Keratinocyte (primary cell): ENCODE measurements around the gene XAGE1B.

Experiments
- CTCF ChIP-seq, 3 experiments: IDR thresholded peaks in 1 of 3; conservative IDR thresholded peaks in 1 of 3; optimal IDR thresholded peaks in 1 of 3; 2 replicates in 2 of 3; 3 replicates in 1 of 3; pipeline versions ENCODE3 to v1.5.1; 2011; ENCODE audit warnings: low read length in 3 of 3, mild to moderate bottlenecking in 3 of 3, moderate library complexity in 2 of 3, control low read depth in 1 of 3, inconsistent platforms in 1 of 3; ENCODE audit not compliant: insufficient read depth in 2 of 3; ENCODE audit errors: extremely low read depth in 1 of 3
- EZH2 ChIP-seq: IDR thresholded peaks from one replicate; pipeline ENCODE4 v1.6.1; 2012; ENCODE audit warnings: inconsistent platforms, mild to moderate bottlenecking, low read length, moderate library complexity

GRCh38 chrX:52544147-52544840 is 27.4 kb upstream of the XAGE1B start:
- no peak for TF ChIP-seq CTCF (optimal IDR thresholded peaks at IDR 0.05 in 1 of 3, IDR thresholded peaks at IDR 0.05 in 1 of 3, conservative IDR thresholded peaks at IDR 0.05 in 1 of 3; ENCODE audit: extremely low read depth in 1 of 3, insufficient read depth in 2 of 3, low read length in 3 of 3)
- no peak for TF ChIP-seq EZH2
